BJ (cell line): Measurements from ENCODE around the gene CUL7. TPM values are rescaled to one million over a fixed set of nuclear protein-coding genes. Genes with fewer than 3 reads are reported as not detected.

Source experiments
- CTCF ChIA-PET: fragments of 350-600 bp; formaldehyde crosslinking; extraction: SDS; loops from one replicate; lab custom pipeline; 2021; ENCODE audit warnings: antibody characterized with exemption, inconsistent platforms; lab: Yijun Ruan, JAX
- POLR2A ChIA-PET: fragments of 300-600 bp; sonication (Branson Sonifier 250); formaldehyde crosslinking; extraction: SDS; loops from one replicate; lab custom pipeline; 2021; ENCODE audit warnings: antibody characterized with exemption; lab: Charles Lee
- DNase-seq: peaks from one replicate; pipeline ENCODE4 v3.0.0-alpha.2; 2011; ENCODE audit warnings: low read depth
- H3K27me3 ChIP-seq: 2 replicates; pipeline ENCODE4 v1.6.0; 2011; ENCODE audit warnings: low read length; ENCODE audit not compliant: control insufficient read depth, insufficient read depth
- H3K36me3 ChIP-seq: 2 replicates; pipeline ENCODE4 v1.5.1; 2011; ENCODE audit warnings: low read length; ENCODE audit not compliant: control insufficient read depth, insufficient read depth
- H3K4me3 ChIP-seq: 2 replicates; pipeline ENCODE4 v1.5.1; 2011; ENCODE audit warnings: low read depth, mild to moderate bottlenecking, control low read depth, low read length
- polyA plus RNA-seq: library from polyadenylated mRNA; depleted of rRNA; stranded (reverse); fragments of >200 nt; gene quantifications from 2 replicates; pipeline ENCODE4 v1.2.3, GENCODE V29; 2011
- TF ChIP-seq, protein P1 (sequence below): IDR thresholded peaks from 2 replicates; pipeline ENCODE4 v1.5.1; 2011; ENCODE audit warnings: low read depth, mild to moderate bottlenecking, control low read depth, inconsistent platforms, low read length, moderate library complexity; ENCODE audit not compliant: insufficient read depth

CUL7 gene
- polyA plus RNA-seq, 1 experiment, result 50.7 TPM

DNA sequence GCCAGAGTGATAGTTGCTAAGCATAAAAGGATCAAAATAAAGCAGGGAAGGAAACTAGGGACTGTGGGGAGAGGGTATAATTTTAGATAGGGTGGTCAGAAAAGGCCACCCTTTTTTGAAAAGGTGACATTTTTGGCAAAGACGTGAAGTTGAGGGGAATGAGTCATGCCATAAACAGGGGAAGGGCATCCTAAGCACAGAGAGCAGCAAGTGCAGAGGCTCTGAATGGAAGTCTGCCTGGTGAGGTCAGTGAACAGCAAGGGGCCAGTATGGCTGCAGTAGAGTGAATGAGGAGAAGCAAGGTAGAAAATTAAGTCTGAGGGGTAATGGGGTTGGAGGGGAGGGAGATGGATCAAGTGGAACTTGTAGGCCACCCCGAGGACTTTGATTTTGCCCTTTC is 8.2 kb upstream of the CUL7 start:
- no peaks in the 10 kb centered on the region for H3K27me3 ChIP-seq
- TF ChIP-seq, protein P1, sequence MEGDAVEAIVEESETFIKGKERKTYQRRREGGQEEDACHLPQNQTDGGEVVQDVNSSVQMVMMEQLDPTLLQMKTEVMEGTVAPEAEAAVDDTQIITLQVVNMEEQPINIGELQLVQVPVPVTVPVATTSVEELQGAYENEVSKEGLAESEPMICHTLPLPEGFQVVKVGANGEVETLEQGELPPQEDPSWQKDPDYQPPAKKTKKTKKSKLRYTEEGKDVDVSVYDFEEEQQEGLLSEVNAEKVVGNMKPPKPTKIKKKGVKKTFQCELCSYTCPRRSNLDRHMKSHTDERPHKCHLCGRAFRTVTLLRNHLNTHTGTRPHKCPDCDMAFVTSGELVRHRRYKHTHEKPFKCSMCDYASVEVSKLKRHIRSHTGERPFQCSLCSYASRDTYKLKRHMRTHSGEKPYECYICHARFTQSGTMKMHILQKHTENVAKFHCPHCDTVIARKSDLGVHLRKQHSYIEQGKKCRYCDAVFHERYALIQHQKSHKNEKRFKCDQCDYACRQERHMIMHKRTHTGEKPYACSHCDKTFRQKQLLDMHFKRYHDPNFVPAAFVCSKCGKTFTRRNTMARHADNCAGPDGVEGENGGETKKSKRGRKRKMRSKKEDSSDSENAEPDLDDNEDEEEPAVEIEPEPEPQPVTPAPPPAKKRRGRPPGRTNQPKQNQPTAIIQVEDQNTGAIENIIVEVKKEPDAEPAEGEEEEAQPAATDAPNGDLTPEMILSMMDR, result no peak
- CTCF ChIA-PET, result interaction anchor here (0.8 to 3.7 kb wide), 2 partner anchors 64 to 81 kb away, joined by 3 to 25 read pairs; no protein-coding TSS in a partner anchor
- no peak for DNase-seq
- H3K36me3 ChIP-seq, result peaks cover 7% of the 10 kb centered on the region; the same call in 1 of the 2 replicates
- H3K4me3 ChIP-seq, result no peak overlapping the region
- POLR2A ChIA-PET, result no interaction called here

DNA sequence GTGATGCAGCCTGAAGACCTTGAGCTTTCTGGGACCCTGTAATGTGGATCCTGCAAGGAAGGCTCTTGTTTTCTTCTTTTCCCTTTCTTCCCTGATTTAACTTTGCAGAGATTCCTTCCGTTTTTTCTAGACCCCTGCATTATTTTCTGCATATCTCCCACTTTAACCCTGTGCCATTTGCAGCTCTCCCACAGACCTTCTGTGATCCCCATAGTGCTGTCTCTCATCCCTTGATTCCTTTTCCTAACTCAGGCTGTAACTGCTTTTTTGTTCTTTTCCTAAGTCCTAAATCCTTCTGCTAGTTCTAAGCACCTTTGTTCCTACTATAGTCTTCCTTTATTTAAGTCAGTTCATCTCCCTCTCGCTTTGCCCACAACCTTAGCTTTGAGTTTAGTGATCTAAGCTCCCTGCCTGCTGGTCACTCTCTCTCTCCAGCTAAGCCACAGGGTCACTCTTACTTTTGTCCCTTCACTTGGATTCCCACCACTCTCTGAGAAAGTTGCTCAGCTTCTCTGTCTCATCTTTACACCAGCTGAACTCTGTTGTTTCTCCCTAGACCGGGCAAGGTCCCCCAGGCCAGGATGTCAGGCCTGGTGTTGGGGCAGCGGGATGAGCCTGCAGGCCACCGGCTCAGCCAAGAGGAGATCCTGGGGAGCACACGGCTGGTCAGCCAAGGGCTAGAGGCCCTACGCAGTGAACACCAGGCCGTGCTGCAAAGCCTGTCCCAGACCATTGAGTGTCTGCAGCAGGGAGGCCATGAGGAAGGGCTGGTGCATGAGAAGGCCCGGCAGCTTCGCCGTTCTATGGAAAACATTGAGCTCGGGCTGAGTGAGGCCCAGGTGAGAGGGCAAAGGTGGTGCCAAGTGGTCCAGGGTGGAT is 7.3 kb upstream of the CUL7 start:
- TF ChIP-seq, protein P1, result no peak
- CTCF ChIA-PET, result interaction anchor here (0.6 to 3.7 kb wide), 8 partner anchors 8 to 113 kb away, joined by 3 to 25 read pairs (median 4); no protein-coding TSS in a partner anchor

GRCh38 chr6:43060034-43060754 is 6.5 kb upstream of the CUL7 start:
- H3K36me3 ChIP-seq, result no peaks in the 10 kb centered on the region
- no peak for DNase-seq
- POLR2A ChIA-PET, result no interaction called here
- no peaks in the 10 kb centered on the region for H3K27me3 ChIP-seq
- CTCF ChIA-PET, result interaction anchor here (0.6 to 3.7 kb wide), 7 partner anchors 9 to 114 kb away, joined by 3 to 25 read pairs (median 4); no protein-coding TSS in a partner anchor
- peak overlapping the region; percentile 71 for H3K4me3 ChIP-seq
- TF ChIP-seq, protein P1, result no peak

More for the DNA sequence above, 7.3 kb upstream of the CUL7 start:
- Histone ChIP-seq H3K27me3 (no peaks in the 10 kb centered on the region), H3K36me3 (peaks cover 3% of the 10 kb centered on the region; the same call in 1 of the 2 replicates), H3K4me3 (peak overlapping the region; percentile 71; the same call in 1 of the 2 replicates)
- POLR2A ChIA-PET, result no interaction called here
- DNase-seq, result no peak

DNA sequence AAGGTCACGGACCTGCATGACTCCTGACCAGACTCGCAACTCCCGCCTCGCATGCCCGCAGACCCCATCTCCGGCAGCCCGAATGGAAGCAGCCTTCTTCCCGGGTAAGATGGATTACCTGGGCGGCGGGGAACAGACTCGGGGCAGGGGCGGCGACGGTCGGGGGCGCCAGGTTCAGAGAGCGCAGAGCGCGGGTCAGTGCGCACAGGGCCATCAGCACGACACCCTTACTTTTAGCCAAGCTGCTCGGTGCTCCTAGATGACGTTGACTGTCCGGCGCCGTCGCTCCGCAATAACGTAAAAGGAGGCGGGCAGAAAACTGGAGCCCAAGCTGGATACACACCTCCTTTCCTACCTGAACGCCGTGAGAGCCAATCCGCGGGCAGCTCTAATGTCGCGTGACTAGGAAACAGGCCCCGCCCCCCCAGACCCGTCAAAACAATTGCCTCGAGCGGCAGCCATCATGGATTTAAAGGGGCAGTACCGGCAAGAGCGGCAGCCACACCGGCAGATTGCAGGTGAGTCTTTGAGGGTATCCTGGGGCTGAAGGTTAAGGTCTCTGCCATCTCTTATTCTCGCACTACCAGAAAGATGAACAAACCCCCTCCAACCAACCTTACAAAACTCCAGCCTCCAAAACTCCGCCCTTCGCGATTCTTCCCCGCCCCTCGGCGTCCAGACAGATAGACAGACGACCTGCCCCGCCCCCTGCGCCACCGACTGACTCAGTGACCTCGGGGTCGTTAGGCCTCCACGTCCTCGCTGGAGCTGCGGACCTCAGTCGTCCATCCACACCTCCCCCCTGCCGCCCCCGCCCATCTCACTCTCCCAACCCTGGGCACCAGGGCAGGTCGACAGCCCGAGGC is 5.8 kb upstream of the CUL7 start, which contains the start of the genes KLC4 and MRPL2:
Gene KLC4 (plus strand): TSS at position 464 of the 866 bp plus-strand sequence. CDS start 1,705 bp downstream, outside the sequence.
Gene MRPL2 (minus strand): TSS at position 267 of the 866 bp plus-strand sequence. CDS start 53 bp downstream, at position 214.
- TF ChIP-seq, protein P1, result no peak

More for the DNA sequence above, 5.8 kb upstream of the CUL7 start, which contains the start of the genes KLC4 and MRPL2:
- H3K27me3 ChIP-seq, result no peaks in the 10 kb centered on the region
- peak; percentile 96 for DNase-seq
- H3K4me3 ChIP-seq, result peak within 1 kb of the TSS; percentile 71
- ChIA-PET POLR2A (interaction anchor here (0.6 to 0.8 kb wide), 2 partner anchors 18 to 102 kb away, joined by 3 to 4 read pairs; no protein-coding TSS in a partner anchor), CTCF (interaction anchor here (1.0 to 3.7 kb wide), 5 partner anchors 10 to 115 kb away, joined by 4 to 25 read pairs (median 5); no protein-coding TSS in a partner anchor)
- no peaks in the 10 kb centered on the region for H3K36me3 ChIP-seq
